ENCODE data around the gene DRC3. TPM values are rescaled to one million over a fixed set of nuclear protein-coding genes. Genes with fewer than 3 reads are reported as not detected.
"Not testable (repeated sequence)": the region's sequence is repeated elsewhere in the genome, so short reads cannot be mapped to it uniquely, and the experiment has no call there.

Gene DRC3
- total RNA-seq, 1 donor from 2014 or later, result 1.7 TPM

DNA sequence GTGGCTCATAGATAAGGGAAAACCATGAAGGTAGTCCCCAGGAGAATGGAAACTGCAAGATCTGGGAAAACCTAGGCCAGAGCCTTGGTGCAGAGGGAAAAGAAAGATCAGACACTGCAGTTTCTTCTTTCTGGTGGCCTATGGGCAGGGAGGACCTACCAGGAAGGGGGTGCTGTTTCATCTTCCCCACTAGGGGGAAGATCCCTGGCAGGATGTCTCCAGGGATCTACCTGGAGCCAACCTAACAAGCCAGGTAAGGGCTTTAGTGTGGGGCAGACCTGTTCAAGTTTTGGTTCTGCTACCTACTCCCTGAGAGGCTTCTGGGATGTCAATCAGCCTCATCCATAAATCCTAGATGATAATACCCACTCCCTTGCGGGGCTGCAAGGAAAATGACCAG, 21.9 kb upstream of the DRC3 start:
- Histone ChIP-seq H3K4me1 (peaks cover 91% of the 10 kb centered on the region), H3K27ac (replicated peaks) (no peak overlapping the region), H3K9me3 (replicated peaks) (no peaks in the 10 kb centered on the region), H3K4me3 (no peak overlapping the region), H3K27me3 (ENCODE audit: low read depth) (no peaks in the 10 kb centered on the region), H3K36me3 (peaks cover 9% of the 10 kb centered on the region)
- TF ChIP-seq, protein P1, sequence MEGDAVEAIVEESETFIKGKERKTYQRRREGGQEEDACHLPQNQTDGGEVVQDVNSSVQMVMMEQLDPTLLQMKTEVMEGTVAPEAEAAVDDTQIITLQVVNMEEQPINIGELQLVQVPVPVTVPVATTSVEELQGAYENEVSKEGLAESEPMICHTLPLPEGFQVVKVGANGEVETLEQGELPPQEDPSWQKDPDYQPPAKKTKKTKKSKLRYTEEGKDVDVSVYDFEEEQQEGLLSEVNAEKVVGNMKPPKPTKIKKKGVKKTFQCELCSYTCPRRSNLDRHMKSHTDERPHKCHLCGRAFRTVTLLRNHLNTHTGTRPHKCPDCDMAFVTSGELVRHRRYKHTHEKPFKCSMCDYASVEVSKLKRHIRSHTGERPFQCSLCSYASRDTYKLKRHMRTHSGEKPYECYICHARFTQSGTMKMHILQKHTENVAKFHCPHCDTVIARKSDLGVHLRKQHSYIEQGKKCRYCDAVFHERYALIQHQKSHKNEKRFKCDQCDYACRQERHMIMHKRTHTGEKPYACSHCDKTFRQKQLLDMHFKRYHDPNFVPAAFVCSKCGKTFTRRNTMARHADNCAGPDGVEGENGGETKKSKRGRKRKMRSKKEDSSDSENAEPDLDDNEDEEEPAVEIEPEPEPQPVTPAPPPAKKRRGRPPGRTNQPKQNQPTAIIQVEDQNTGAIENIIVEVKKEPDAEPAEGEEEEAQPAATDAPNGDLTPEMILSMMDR (IDR thresholded peaks at IDR 0.05; ENCODE audit: borderline replicate concordance), result no peak
- no peak for DNase-seq
- intact Hi-C loops (cut with micrococcal nuclease), result no loop called here

DNA sequence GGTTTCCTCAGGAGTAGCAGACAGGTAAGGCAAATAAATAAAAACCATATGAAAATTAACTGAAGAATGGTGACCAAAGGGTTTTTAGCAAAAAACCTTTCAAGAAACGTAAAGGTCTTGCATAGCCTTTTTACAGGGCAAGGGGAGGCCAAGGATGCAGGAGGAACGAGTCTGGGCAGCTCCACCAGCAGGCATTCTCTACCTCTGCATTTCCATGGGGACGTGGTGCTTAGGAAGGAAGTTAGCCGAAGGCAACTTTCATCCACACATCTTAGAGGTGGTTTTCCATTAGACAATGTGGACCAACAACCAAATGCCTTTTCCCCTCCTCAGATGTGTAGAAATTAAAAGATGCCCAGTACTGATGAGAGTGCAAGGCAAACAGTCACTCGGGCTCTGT, 21.1 kb upstream of the DRC3 start:
- intact Hi-C loops (cut with micrococcal nuclease), result no loop called here
- no peak overlapping the region for H3K4me3 ChIP-seq
- H3K4me1 ChIP-seq, result peaks cover 91% of the 10 kb centered on the region
- H3K27ac ChIP-seq (replicated peaks), result no peak overlapping the region
- peaks cover 14% of the 10 kb centered on the region for H3K36me3 ChIP-seq
- no peaks in the 10 kb centered on the region for H3K9me3 ChIP-seq (replicated peaks)
- H3K27me3 ChIP-seq (ENCODE audit: low read depth), result no peaks in the 10 kb centered on the region
- DNase-seq, result no peak
- TF ChIP-seq, protein P1 (IDR thresholded peaks at IDR 0.05; ENCODE audit: borderline replicate concordance), result no peak

DNA sequence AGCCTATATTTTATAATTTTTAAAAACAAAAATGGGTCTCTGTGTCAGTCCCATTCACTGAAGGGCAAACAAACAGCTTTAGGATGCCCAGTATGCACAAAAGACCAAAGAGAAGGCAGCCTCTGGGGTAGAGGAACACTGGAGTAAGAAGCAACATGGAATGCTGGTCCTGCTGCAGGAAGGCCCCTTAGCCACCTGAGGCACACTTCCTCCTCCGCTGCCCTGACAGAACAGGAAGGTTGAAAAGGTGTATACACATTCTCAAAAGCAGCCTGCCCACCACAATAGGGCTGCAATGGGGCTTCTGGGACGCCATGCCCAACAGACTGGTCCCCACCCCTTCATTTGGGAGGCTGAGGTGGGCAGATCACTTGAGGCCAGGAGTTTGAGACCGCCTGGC, 20.0 kb upstream of the DRC3 start:
- Histone ChIP-seq H3K36me3 (peaks cover 14% of the 10 kb centered on the region), H3K9me3 (replicated peaks) (no peaks in the 10 kb centered on the region), H3K4me3 (no peak overlapping the region), H3K4me1 (peaks cover 91% of the 10 kb centered on the region), H3K27ac (replicated peaks) (no peak overlapping the region), H3K27me3 (ENCODE audit: low read depth) (no peaks in the 10 kb centered on the region)
- intact Hi-C loops (cut with micrococcal nuclease), result no loop called here
- TF ChIP-seq, protein P1 (IDR thresholded peaks at IDR 0.05; ENCODE audit: borderline replicate concordance), result no peak
- DNase-seq, result no peak

DNA sequence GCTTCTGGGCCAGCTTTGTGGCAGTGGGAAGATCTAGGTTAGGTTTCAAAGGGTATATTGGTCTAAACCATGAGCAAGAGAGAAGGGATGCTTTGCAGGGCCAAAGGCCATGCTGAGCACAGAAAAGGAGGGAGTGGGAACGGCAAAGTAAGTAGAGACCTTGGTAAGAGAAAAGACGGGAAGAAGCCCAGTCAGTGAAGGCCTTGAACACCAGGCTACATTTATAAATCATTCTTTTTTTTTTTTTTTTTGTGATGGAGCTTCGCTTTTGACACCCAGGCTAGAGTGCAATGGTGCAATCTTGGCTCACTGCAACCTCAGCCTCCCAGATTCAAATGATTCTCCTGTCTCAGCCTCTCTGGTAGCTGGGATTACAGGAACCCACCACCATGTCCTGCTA, 18.6 kb upstream of the DRC3 start:
- intact Hi-C loops (cut with micrococcal nuclease), result no loop called here
- Histone ChIP-seq H3K4me3 (no peak overlapping the region), H3K9me3 (replicated peaks) (no peaks in the 10 kb centered on the region), H3K27me3 (ENCODE audit: low read depth) (no peaks in the 10 kb centered on the region), H3K27ac (replicated peaks) (no peak overlapping the region), H3K4me1 (peaks cover 91% of the 10 kb centered on the region), H3K36me3 (peaks cover 14% of the 10 kb centered on the region)
- TF ChIP-seq, protein P1 (IDR thresholded peaks at IDR 0.05; ENCODE audit: borderline replicate concordance), result no peak
- DNase-seq, result no peak

DNA sequence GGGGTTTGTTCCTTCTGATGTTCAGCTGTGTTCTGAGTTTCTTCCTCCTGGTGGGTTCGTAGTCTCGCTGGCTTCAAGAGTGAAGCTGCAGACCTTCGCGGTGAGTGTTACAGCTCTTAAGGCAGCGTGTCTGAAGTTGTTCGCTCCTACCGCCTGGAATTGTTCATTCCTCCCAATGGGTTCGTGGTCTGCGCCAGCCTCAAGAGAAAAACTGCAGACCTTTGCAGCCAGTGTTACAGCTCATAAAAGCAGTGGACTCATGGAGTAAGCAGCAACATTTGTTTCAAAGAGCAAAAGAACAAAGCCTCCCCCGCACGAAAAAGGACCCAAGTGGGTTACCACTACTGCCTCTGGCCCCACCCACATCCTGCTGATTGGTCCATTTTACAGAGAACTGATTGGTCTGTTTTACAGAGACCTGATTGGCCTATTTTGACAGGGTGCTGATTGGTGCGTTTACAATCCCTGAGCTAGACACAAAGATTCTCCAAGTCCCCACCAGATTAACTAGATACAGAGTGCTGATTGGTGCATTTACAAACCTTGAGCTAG, 16.8 kb upstream of the DRC3 start:
- H3K4me1 ChIP-seq, result peaks cover 91% of the 10 kb centered on the region
- H3K27ac ChIP-seq (replicated peaks), result peak overlapping the region; percentile 78
- DNase-seq, result not testable (repeated sequence)

DNA sequence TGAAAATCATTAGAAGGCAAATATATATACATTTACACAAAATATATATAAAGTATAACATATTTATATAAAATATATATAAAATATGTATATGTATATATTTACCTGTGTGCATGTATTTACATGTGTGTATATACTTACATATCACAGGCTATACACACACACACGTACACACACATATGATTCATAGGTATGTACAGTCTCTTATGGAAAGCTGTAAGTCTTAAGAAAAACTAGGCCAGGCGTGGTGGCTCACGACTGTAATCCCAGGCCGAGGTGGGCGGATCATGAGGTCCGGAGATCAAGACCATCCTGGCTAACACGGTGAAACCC, 15.1 kb upstream of the DRC3 start:
- H3K4me1 ChIP-seq, result peaks cover 81% of the 10 kb centered on the region
- intact Hi-C loops (cut with micrococcal nuclease), result no loop called here
- no peaks in the 10 kb centered on the region for H3K9me3 ChIP-seq (replicated peaks)
- peaks cover 14% of the 10 kb centered on the region for H3K36me3 ChIP-seq
- TF ChIP-seq, protein P1 (IDR thresholded peaks at IDR 0.05; ENCODE audit: borderline replicate concordance), result no peak
- H3K4me3 ChIP-seq, result peak overlapping the region; percentile 10
- H3K27me3 ChIP-seq (ENCODE audit: low read depth), result no peaks in the 10 kb centered on the region
- no peak for DNase-seq
- peak overlapping the region; percentile 78 for H3K27ac ChIP-seq (replicated peaks)

More for the DNA sequence above, 16.8 kb upstream of the DRC3 start:
- H3K27me3 ChIP-seq (ENCODE audit: low read depth); intact Hi-C loops (cut with micrococcal nuclease); H3K4me3 ChIP-seq; H3K9me3 ChIP-seq (replicated peaks): not testable (repeated sequence)
- peaks cover 14% of the 10 kb centered on the region for H3K36me3 ChIP-seq

All from left ventricle myocardium inferior (tissue), 1 donor.